HG02678 (cell line): ENCODE data around the gene LRFN3.
A peak's percentile ranks its signal among the peaks of the same experiment; 100 is the strongest.
"Not testable (repeated sequence)": the region's sequence is repeated elsewhere in the genome, so short reads cannot be mapped to it uniquely, and the experiment has no call there.

Experiments
- ATAC-seq: cut with Tn5 transposase; IDR thresholded peaks from one replicate; pipeline ENCODE4 v1.9.1; 2021; ENCODE audit warnings: mild to moderate bottlenecking, moderate library complexity; ENCODE audit not compliant: unreplicated experiment

The LRFN3 gene

DNA sequence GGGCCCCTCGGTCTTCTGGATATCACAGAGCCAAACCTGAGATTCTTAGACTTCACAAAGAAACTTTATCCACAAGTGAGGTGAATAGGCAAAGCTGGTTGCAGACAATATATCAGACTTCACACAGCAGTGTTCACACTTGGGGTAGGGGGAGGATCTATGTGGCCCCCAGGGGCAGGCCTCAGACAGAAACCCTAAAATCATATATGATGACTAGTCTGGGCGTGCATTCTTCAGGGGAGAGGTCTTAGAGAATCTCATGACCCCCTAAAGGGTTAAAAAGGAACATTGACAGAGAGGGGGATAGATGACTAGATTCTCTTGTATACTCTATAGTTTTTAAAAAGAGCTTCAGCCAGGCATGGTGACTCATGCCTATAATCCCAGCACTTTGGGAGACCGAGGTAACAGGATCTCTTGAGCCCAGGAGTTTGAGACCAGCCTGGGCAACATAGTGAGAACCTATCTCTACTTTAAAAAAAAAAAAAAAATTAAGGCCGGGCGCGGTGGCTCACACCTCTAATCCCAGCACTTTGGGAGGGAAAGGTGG is 30.9 kb upstream of the LRFN3 start:
- ATAC-seq = no peak

DNA sequence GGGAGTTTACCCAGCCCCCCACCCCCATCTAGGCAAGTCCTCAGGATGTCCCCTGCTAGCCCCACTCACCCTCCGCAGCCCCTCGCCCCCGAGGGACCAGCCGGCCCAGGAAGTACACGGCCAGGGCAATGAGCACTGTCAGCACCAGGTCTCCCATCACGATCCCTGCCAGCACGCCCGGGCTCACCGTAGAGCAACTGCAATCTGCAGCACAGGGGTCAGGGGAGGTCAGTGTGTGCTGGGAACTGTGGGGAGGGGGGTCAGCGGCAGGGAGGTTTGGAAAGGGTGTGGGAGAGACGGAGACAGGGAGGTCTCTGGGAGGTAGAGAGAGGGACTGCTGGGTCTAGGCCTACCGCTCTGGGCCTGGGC is 28.8 kb upstream of the LRFN3 start:
- no peak for ATAC-seq

DNA sequence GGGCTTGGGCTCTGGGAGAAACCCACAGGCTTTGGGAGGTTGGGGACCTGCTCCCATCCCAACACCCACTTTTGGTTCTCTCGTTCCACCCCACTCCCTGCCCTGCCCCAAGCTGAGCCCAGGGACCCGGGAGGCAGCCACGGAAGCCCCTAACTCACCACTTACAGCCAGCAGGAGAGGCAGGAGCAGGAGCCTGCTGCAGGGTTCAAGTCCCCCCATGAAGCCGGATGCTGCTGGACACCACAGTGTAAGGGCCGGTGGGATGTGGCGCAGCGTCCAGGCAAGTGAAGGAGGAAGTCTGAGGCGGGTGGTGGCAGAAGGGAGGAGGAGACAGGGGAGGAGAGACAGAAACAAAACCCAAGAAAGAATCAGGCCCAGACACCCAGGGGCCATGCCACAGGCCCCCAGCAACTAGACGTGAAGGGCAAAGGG is 28.1 kb upstream of the LRFN3 start, which contains the start of gene TYROBP:
Gene TYROBP (minus strand): TSS at position 286 of the 432 bp plus-strand sequence. CDS start 67 bp downstream, at position 219.
- ATAC-seq = no peak

DNA sequence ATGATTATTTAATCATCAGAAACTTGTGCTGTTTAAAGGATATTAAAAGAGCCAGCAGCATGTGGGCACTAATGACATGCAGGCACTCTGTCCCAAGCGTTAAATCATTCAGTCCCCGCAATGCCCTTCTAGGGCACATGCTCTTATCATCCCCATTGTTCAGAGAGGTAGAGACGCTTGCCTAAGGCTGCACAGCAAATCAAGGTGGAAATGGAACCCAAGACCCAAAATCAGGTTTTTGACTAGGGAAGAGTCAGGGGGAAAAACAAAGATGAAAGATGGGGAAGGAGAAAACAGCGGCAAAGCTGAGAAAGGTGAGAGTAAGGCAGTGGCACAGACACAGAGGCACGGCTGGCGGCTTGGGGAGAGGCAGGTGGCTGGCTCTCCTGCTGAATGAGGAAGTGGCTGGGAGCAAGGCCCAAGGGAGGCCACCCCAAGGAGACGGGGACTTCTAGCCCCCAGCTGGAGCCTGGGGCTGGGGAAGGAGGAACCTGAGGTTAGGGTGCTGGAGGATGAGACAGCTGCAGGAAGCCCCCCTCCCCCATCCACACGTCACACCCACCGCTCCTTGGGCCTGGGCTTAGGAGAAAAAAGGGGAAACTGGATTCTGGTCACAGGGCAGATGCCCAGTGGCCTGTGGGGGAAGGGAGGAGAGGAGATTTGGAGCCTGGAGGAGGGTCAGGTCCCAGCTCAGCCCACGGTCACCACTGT is 27.0 kb upstream of the LRFN3 start:
- ATAC-seq = no peak

DNA sequence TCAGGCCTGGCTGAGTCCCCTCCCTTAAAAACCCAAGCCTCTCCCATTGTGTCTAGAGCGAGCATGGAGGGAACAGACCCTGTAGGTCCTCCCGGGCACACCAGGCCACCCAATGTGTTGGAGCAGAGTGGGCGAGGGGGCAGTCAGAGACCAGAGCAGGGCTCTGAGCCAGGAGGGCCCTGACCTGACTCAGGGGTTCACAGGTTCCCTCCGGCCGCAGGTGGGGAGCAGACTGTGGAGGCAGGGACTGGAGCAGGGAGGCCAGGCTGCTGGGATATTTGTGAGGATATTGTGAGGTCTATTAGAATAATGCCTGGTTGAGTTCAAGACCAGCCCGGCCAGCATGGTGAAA is 26.5 kb upstream of the LRFN3 start:
- no peak for ATAC-seq

DNA sequence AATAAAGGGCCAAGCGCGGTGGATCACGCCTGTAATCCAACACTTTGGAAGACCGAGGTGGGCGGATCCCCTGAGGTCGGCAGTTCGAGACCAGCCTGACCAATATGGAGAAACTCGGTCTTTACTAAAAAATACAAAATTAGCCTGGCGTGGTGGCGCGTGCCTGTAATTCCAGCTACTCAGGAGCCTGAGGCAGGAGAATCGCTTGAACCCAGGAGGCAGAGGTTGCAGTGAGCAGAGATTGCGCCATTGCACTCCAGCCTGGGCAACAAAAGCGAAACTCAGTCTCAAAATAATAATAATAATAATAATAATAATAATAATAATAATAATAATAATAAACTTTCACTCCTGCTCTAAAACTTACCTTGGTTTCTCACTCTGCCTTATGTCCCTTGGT is 25.8 kb upstream of the LRFN3 start:
- ATAC-seq = not testable (repeated sequence)

DNA sequence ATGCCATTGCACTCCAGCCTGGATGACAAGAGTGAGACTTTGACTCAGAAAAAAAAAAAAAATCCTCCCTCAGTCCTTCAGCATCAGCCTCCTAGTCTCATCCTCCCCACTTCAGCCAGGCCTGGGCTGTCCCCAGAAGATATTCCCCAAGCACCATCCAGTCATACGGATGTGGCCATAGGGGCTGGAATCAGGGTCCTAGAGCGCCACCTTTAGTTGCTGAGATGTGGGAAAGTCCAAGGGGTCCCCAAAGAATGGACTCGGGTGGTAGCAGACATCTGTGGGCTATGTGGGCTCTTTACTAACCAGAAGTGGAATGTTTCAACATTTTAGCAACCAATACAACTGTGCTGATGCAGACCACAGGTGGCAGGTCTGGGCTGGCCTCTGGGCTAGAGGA is 25.0 kb upstream of the LRFN3 start:
- no peak for ATAC-seq

DNA sequence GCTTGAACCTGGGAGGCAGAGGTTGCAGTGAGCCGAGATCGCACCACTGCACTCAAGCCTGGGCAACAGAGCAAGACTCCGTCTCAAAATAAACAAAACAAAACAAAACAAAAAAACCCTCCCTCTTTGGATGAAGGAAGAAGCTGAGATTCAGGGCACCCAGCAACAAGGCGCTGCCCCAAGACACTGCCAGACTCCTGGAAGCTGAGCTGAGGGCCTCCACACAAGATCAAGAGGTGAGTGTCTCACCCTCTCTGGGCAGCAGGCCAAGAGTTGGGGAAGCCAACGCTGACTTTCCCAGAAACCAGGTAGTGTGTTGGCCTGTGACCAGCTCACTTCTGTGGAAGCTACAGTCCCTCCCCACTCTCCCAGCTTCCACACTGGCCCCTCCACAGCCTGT is 24.4 kb upstream of the LRFN3 start:
- ATAC-seq = no peak

DNA sequence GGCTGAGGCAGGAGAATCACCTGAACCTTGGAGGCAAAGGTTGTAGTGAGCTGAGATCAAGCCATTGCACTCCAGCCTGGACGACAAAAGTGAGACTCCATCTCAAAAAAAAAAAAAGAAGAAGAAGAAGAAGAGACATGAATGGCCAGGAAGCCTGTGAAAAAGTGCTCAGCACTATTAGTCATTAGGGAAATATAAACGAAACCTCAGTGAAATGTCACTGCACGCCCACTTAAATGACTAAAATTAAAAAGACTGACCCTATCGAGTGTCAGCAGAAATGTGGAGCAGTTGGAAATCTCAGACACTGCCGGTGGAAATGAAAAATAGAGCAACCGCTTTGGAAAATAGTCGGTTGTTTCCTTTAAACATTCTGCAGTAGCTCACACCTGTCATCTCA is 22.6 kb upstream of the LRFN3 start:
- ATAC-seq = no peak

DNA sequence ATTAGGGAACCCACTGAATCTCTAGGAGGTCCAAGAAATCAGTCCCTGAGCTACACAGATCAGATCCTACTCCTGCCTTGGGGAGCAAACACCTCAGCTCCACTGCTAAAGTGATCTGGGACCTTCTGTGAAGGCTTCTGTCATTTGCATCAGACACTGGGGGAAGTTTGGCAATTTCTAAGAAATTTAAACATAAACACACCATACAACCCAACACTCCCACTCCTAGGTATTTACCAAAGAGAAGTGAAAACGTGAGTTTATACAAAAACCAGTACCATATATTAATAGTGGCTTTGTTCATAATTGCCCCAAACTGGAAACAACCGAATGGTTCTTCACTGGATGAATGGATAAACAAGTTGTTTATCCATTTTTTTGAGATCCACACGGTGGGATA is 20.7 kb upstream of the LRFN3 start:
- ATAC-seq = no peak

DNA sequence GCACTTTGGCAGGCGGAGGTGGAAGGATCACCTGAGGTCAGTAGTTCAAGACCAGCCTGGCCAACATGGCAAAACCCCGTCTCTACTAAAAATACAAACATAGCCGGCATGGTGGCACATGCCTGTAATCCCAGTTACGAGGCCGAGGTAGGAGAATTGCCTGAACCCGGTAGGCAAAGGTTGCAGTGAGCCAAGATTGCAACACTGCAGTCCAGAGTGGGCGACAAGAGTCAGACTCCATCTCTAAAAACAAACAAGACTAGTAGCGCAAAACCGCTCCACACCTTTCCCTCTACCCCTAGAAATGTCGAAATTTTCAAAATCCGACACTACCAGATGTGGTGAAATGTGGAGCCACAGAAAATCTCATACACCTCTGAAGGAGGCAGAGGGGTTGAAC is 16.9 kb upstream of the LRFN3 start:
- ATAC-seq = no peak

DNA sequence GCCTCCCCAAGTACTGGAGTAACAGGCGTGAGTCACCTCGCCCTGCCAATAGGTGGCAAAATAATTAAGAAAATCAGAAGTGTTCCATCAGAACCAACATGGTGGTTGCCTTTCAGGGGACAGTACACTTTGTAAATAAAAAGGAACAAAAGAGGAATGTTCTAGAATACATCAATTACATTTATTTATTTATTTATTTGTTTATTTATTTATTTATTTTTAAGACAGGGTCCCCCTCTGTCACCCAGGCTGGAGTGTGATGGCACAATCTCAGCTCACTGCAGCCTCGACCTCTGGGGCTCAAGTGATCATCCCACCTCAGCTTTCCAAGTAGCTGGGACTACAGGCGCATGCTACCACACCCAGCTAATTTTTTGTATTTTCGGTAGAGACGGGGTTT is 15.2 kb upstream of the LRFN3 start:
- no peak for ATAC-seq

DNA sequence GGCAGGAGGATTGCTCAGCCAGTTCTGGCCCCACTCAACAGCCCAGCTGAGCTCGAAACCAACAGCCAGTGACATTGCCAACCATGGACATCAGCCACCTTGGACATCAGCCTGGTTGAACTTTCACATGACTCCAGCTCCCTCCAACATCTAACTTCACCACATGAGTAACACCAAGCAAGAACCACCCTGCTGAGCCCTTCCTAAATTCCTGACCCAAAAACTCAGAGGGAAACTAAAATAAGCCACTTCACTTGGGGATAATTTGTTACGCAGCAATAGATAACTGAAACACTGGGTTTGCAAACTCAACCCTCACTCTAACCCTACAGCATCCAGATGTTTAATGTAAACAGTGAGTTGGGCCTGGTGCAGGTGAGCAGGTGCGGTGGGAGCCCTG is 10.7 kb upstream of the LRFN3 start:
- no peak for ATAC-seq

DNA sequence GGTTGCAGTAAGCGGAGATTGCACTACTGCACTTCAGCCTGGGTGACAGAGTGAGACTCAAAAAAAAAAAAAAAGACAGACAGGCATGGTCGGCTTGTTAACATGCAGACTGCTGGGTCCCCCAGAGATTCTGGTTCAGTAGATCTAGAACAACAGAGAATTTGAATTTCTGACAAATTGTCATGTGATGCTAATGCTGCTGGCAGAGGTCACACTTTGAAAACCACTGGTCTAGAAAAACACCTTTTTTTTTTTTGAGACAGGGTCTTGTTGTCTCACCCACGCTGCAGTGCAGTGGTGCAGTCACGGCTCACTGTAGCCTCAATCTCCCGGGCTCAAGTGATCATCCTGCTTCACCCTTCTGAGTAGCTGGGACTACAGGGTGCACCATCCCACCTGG is 7.7 kb upstream of the LRFN3 start:
- ATAC-seq = no peak

DNA sequence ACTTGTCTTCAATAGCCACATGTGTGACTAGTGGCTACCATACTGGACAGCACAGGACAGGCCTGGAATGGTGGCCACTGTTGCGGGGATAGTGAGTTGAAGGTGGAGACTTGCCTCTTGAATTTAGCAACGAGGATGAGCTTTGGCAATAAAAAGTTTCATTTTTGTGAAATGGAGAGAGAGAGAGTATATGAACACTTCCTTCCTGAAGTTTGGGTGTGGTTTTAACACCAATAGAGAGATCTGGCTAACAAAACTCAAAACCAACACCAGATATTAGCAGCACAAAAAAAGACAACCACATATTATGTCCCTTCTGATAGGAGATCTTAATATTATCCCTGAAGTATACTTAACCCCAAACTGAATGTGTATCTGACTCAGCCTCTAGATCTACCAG is 6.3 kb upstream of the LRFN3 start:
- ATAC-seq = no peak

DNA sequence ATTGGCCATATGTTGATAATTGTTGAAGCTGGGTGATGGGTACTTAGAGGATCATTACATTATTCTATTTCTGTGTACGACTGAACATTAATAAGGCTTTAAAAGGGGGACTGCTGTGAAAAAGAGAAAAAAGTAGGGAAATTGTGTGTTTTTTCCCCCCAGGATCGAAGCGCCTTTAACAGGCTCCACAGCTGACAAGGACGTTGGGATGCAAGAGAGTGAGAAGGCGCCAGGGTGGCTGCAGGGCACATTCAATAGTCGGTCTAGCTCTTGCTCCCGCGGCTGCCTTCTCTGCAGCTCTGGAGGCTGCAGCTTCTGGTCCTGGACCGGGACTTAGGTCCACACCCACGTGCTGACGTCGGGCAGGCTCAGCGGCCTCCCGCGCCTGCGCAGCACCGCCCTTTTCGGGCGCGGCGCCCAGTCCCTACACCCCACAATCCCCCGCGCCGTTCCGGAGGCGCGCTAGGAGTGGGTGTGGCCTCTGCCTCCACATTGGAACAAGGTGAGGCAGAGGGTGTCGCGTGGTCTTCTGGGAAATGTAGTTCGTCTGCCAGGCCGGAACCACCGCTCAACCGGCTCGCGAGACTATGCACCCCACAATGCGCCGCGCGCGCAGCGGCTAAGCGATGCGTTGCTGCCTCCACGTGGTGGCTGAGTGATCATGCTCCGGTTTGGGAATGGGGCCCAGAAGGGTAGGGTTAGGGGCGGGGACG is 4.9 kb upstream of the LRFN3 start:
- peak; percentile 96 for ATAC-seq

DNA sequence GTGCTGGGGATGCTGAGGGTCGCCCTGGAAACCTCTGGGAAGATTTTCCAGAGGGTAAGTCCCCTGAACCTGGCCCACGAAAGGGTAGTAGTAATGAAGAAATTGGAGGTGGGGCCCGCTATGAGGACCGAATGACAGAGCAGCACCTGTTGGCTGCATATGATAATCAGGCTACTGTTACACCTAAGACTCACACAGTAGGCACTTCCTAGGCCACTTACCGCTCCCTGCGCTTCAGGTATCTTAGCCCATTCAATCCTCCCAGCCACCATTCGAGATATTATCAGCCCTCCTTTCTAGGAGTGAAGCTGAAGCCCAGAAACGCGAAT is 4.3 kb upstream of the LRFN3 start:
- no peak for ATAC-seq

DNA sequence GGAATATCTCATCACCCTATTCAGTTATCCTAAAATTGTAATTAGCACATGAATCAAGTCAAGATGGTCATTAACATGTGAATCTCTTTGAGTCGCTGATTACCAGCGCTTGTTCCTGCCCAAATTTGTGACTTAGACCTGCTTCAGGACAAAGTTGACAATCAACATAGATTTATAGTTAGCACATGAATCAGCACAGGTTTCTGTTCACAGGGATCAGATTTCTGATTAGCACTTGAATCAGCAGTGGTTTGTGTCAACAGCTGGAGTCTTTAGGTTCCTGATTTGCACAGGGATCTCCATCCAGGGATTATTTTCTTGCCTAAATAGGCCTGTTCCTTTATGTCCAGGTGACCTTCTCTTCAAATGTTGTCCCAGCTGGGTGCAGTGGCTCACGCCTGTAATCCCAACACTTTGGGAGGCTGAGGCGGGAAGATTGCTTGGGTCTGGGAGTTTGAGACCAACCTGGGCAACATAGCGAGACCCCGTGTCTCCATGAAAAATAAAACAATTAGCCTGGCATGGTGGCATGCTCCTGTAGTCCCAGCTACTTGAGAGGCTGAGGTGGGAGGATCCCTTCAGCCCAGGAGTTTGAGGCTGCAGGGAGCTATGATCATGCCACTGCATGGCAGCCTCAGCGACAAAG is 3.8 kb upstream of the LRFN3 start:
- no peak for ATAC-seq

DNA sequence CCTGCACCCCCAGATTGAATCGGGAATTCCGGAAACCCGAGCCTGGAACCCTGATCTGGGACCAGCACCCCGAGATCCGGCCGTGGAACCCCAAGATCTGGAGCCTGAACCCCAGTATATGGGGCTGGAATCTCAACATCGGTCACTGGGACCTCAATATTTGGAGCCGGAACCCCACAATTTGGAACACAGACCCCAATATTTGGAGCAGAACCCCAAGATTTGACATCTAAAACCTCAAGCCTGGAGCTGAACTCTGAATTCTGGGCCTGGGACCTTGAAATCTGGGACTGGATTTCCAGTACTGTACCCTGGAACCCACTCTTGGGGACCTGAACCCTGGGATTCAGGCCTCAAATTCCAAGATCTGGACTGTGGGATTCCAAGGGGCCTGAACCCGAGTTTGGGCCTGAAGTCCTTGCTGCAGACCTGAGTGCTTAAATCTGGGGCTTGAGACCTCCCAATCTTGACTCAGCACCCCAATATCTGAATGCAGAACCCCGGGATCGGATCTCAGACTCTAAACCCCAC is 629 bp downstream of the LRFN3 start:
- ATAC-seq = no peak

DNA sequence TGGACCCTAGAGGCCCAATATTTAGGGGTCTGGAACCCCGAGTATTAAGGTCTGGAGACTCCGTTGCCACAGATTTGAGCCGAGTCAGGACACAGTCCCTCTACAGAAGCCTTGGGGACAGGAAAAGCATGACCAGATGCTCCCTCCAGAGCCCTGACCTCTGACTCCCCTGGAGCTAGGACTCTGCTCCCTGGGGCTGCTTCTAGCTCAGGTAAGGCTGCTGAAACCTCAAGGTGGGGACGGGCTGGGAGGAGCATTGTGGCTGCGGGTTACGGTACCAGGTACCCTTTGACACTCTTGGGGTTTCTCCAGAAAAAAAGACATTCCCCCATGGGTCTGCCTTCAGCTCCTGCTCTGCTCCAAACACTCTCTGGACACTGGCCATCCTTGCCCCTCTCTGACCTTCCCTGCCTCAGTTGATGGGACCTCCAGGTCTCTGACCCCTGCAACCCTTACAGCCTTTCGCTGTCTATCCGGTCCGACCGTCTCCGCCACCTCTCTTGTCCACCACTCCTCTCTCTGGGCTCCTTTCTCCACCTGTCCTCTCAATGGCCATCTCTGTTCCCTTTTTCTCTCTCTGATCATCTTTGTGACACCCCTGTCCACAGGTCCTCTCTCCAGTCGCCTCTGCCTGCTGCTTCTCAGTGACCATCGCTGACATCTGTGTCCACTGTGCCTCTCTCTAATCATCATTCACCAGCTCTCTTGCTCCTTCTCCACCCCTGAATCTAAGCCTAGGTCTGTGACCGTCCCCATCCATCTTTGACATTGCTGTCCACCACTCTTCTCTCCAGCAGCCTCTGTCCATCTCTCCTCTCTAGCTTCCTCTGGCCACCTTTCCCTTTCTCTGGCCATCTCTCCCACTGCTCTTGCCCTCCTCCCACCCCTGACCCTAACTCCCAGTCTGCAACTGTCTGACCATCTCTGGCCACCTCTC is 1.4 kb downstream of the LRFN3 start:
- no peak for ATAC-seq
